Heart right ventricle (tissue), 16 donors: ENCODE data around the gene PSTPIP1. TPM values are rescaled to one million over a fixed set of nuclear protein-coding genes. Genes with fewer than 3 reads are reported as not detected.

ENCODE experiments used
- ATAC-seq, 8 donors: fragments of 200-7000 bp; cut with Tn5 transposase; one replicate each; pipeline ENCODE4 v1.9.1; 2020; ENCODE audit warnings: mild to moderate bottlenecking in 8 of 8, moderate library complexity in 8 of 8, moderate number of reproducible peaks in 1 of 8
- DNase-seq, 2 donors: peaks; one replicate each; pipeline ENCODE4 v3.0.0-alpha.2; 2020
- H3K27ac ChIP-seq, 10 donors: fragments of 200-600 bp; sonication (generic) in 2 of 10; one replicate each; pipeline versions ENCODE4 v1.5.0 to v1.8.0; 2020 to 2022; ENCODE audit warnings: mild to moderate bottlenecking in 3 of 10
- H3K27me3 ChIP-seq, 7 donors: fragments of 200-600 bp; one replicate each; pipeline ENCODE4 v1.8.0; 2021 to 2022; ENCODE audit warnings: mild to moderate bottlenecking in 2 of 7
- H3K36me3 ChIP-seq, 9 donors: fragments of 200-600 bp; sonication (generic) in 1 of 9; one replicate each; pipeline versions ENCODE4 v1.5.0 to v1.8.0; 2020 to 2022; ENCODE audit warnings: mild to moderate bottlenecking in 2 of 9
- H3K4me1 ChIP-seq, 9 donors: fragments of 200-600 bp; sonication (generic) in 1 of 9; one replicate each; pipeline versions ENCODE4 v1.5.0 to v1.8.0; 2020 to 2022; ENCODE audit warnings: mild to moderate bottlenecking in 4 of 9
- H3K4me3 ChIP-seq, 10 donors: fragments of 200-600 bp; sonication (generic) in 2 of 10; one replicate each; pipeline versions ENCODE4 v1.5.0 to v1.8.0; 2020 to 2022; ENCODE audit warnings: mild to moderate bottlenecking in 7 of 10, moderate library complexity in 2 of 10
- H3K9me3 ChIP-seq, 11 donors: fragments of 200-600 bp in 10 of 11; sonication (generic) in 2 of 11; one replicate each; pipeline versions ENCODE4 v1.5.0 to v1.8.0; 2013 to 2022; ENCODE audit warnings: mild to moderate bottlenecking in 2 of 11, control low read depth in 1 of 11, moderate library complexity in 1 of 11
- WGBS, 2 donors: extraction: QIAGEN DNeasy Blood & Tissue Kit; methylation state at CpG; one replicate each; pipeline ENCODE4 v1.1.7; 2013; ENCODE audit warnings: inconsistent platforms in 1 of 2; 5-methylcytosine and 5-hydroxymethylcytosine counted together
- intact Hi-C, 10 donors: fragments of 100-400 bp; cut with DNase I; formaldehyde crosslinking; loops; one replicate each; pipeline versions ENCODE4 v1.11.1 to v1.14.2; 2022
- polyA plus RNA-seq, 2 donors: library from polyadenylated mRNA; stranded (reverse); fragments of 200-250 nt; gene quantifications; one replicate each; pipeline ENCODE4 v1.2.3, GENCODE V29; 2013
- total RNA-seq, 10 donors: library from RNA; stranded (reverse); fragmentation: NEBNext Ultra II Directional in 3 of 10; extraction: Animal tissue kit (Norgen Biotek cat#: 25700) in 3 of 10; gene quantifications; one replicate each; pipeline versions ENCODE4 v1.2.1 to v1.2.4, GENCODE V29; 2021 to 2023
- TF ChIP-seq, protein P1 (sequence below), 9 donors: fragments of 200-600 bp; sonication (generic) in 2 of 9; IDR thresholded peaks; one replicate each; pipeline versions ENCODE4 v1.5.0 to v1.8.0; 2021 to 2022; ENCODE audit warnings: antibody characterized with exemption in 9 of 9, mild to moderate bottlenecking in 5 of 9, moderate library complexity in 1 of 9
- donor health status: Arrhythmogenic right ventricular cardiomyopathy.
- donor health status: ischemic (EF 13 %, LVEDD 7.1; RV severe dilation, severe dysfunction).
- donor health status: healthy with polysubstance abuse.
- donor health status: DM: no; HTN: yes; CAD: no.
- donor health status: DM: no; HTN: no; CAD: no.
- donor health status: ischemic (EF 25% LVEDD 6.9; RV normal size, moderate dysfunction).
- donor health status: ischemic (EF 25% LVEDD 5.7; RV mildly dilated, moderate dysfunction).
- donor health status: healthy.
- donor health status: DM: yes; HTN: yes; CAD: no.
- donor health status: Ischemic cardiomyopathy.
- donor health status: ischemic (EF 35%, LVEDD 5.7; RV mildly dilated, moderate dysfunction).
- donor health status: nonischemic (EF 11% LVEDD 7.7; RV severe dilation, severe dysfunction).
- donor health status: DM: yes; HTN: yes; CAD: no.
- donor health status: PGD.
- donor health status: ischemic (EF 29% LVEDD 5.4; RV normal size, mild dysfunction).
- donor health status: nonischemic (EF 23%, LVEDD 6.1; RV moderate dilation, normal function).

Gene PSTPIP1
- total and polyA plus RNA-seq, 12 donors = 1.3 to 10.4 (median 2.9) TPM; not detected in 1

DNA sequence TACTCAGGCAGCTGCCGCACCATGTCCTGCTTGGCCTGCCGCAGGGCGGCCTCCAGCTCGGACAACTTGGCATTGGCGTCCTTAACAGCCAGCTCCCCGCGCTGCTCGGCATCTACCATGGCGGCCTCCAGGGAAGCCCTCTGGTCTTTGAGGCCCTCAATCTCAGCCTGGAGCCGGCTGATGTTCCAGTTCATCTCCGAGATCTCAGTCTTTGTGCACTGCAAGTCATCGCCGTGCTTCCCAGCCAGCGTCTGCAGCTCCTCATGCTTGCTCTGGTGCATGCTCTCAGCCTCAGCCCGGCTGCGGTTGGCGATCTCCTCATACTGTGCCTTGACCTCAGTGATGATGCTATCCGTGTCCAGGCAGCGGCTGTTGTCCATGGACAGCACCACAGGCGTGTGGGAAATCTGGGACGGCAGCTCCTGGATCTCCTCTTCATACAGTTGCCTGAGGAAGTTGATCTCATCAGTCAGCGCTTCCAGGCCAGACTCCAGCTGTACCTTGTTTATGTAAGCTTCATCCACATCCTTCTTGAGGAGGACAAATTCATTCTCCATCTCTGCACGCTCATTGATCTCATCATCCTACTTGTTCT is 15.5 kb upstream of the PSTPIP1 start:
- Histone ChIP-seq H3K4me3 (no peak overlapping the region), H3K27ac (no peak overlapping the region), H3K36me3 (no peaks in the 10 kb centered on the region), H3K9me3 (peaks cover 0 to 12% (median 0%) of the 10 kb centered on the region in 11 donors), H3K27me3 (no peaks in the 10 kb centered on the region), H3K4me1 (peaks cover 0 to 21% (median 0%) of the 10 kb centered on the region in 9 donors)
- TF ChIP-seq, protein P1, sequence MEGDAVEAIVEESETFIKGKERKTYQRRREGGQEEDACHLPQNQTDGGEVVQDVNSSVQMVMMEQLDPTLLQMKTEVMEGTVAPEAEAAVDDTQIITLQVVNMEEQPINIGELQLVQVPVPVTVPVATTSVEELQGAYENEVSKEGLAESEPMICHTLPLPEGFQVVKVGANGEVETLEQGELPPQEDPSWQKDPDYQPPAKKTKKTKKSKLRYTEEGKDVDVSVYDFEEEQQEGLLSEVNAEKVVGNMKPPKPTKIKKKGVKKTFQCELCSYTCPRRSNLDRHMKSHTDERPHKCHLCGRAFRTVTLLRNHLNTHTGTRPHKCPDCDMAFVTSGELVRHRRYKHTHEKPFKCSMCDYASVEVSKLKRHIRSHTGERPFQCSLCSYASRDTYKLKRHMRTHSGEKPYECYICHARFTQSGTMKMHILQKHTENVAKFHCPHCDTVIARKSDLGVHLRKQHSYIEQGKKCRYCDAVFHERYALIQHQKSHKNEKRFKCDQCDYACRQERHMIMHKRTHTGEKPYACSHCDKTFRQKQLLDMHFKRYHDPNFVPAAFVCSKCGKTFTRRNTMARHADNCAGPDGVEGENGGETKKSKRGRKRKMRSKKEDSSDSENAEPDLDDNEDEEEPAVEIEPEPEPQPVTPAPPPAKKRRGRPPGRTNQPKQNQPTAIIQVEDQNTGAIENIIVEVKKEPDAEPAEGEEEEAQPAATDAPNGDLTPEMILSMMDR (IDR thresholded peaks at IDR 0.05) = no peak
- ATAC-seq (no peak), DNase-seq (no peak)
- 88% methylated on average over 23 of the region's 23 CpGs for WGBS, 2 donors
- intact Hi-C loops = loop anchor here in 1 of 10 donors (10.0 kb wide), 1 partner anchor 45 kb away; no protein-coding TSS in a partner anchor

DNA sequence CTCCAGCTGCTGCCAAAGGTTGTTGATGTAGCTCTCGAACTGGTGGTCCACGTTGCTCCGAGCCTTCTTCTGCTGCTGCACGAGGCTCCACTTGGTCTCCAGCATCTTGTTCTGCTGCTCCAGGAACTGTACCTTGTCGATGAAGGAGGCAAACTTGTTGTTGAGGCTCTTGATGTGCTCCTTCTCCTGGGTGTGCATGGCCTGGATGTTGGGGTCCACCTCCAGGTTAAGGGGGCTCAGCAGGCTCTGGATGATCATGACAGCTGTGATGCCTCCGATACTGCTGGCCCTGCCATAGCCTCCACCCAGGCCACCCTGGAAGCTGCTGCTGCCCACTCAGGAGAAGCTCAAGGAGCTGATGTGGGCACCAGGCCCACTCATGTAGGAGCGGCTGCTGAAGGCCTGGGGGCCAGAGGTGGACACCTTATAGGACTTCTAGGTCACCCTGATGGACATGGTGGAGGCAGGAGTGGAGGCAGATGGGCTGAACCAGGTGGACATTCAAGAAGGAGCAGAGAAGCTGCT is 14.9 kb upstream of the PSTPIP1 start:
- no peak for DNase-seq
- no peaks in the 10 kb centered on the region for H3K36me3 ChIP-seq
- TF ChIP-seq, protein P1 (IDR thresholded peaks at IDR 0.05) = no peak
- H3K9me3 ChIP-seq = peaks cover 0 to 12% (median 0%) of the 10 kb centered on the region in 11 donors
- H3K4me1 ChIP-seq = peaks cover 0 to 26% (median 0%) of the 10 kb centered on the region in 9 donors
- no peak overlapping the region for H3K27ac ChIP-seq
- ATAC-seq = no peak
- no peak overlapping the region for H3K4me3 ChIP-seq
- 90 to 91% methylated on average over 7 of the region's 7 CpGs for WGBS, 2 donors
- intact Hi-C loops = loop anchor here in 1 of 10 donors (10.0 kb wide), 1 partner anchor 45 kb away; no protein-coding TSS in a partner anchor
- H3K27me3 ChIP-seq = no peaks in the 10 kb centered on the region

DNA sequence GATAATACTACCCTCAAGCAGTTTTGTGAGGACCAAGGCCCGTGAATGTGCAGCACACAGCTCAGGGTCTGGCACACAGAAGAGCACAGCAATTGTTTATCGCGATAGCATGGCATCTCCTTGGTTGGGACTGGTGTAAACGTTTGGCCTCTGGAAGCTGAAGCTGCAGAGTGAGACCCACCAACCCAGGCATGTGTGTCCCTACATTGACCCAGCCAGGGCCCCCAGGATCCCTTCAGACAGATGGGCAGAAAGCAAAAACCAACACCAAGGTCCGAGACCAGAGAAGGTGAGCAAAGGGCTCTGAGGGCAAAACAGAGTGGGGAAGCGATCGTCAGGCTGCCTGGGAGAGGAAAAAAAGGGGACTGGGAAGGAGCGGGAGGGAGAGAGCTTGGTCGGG is 12.6 kb upstream of the PSTPIP1 start:
- H3K36me3 ChIP-seq = no peaks in the 10 kb centered on the region
- no peaks in the 10 kb centered on the region for H3K27me3 ChIP-seq
- peaks cover 0 to 12% (median 0%) of the 10 kb centered on the region in 11 donors for H3K9me3 ChIP-seq
- intact Hi-C loops = no loop called here
- H3K27ac ChIP-seq = no peak overlapping the region
- DNase-seq (no peak), ATAC-seq (no peak)
- TF ChIP-seq, protein P1 (IDR thresholded peaks at IDR 0.05) = no peak
- H3K4me1 ChIP-seq = peaks cover 0 to 30% (median 0%) of the 10 kb centered on the region in 9 donors
- 91 to 92% methylated on average over 9 of the region's 9 CpGs for WGBS, 2 donors
- no peak overlapping the region for H3K4me3 ChIP-seq

DNA sequence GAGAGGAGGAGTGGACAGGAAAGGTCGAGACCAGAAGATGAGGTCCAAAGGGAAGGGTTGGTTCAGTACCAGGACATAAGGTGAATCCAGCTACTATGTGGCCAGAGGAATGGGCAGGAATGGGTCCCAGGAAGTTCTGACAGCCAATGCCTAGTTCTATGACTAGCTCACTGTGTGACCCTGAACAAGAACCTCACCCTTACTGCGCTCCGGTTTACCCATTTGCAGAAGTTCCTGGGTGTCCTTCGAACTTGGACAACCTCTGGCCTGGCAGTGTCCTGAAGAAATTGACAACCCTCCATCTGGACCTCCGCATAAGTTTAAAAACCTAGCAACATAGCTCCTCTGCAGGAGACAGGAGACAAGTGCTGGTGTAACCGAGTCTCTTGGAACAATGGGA is 12.2 kb upstream of the PSTPIP1 start:
- H3K9me3 ChIP-seq = peaks cover 0 to 10% (median 0%) of the 10 kb centered on the region in 11 donors
- no peak for ATAC-seq
- TF ChIP-seq, protein P1 (IDR thresholded peaks at IDR 0.05) = no peak
- H3K27ac ChIP-seq = no peak overlapping the region
- no peak overlapping the region for H3K4me3 ChIP-seq
- no peaks in the 10 kb centered on the region for H3K27me3 ChIP-seq
- WGBS, 2 donors = 86 to 88% methylated on average over 6 of the region's 6 CpGs
- no peaks in the 10 kb centered on the region for H3K36me3 ChIP-seq
- intact Hi-C loops = no loop called here
- DNase-seq = no peak
- peaks cover 0 to 34% (median 0%) of the 10 kb centered on the region in 9 donors for H3K4me1 ChIP-seq
